ENCODE measurements around the gene PDE7B.

PDE7B gene

GRCh38 chr6:135850882-135851281 lies 619 bp upstream of the PDE7B start:
- Histone ChIP-seq H3F3A (ENCODE audit: insufficient read depth, low read length) (no peaks in the 10 kb centered on the region), H3K4me3 (ENCODE audit: low read depth, low read length, poor library complexity, severe bottlenecking) (no peak overlapping the region), H3K79me2 (ENCODE audit: insufficient read depth, low read length) (no peaks in the 10 kb centered on the region), H3K4me1 (ENCODE audit: insufficient read depth, low read length, severe bottlenecking) (no peaks in the 10 kb centered on the region), H3K27me3 (ENCODE audit: insufficient read depth, low read length) (no peaks in the 10 kb centered on the region), H3K27ac (ENCODE audit: low read depth, low read length, poor library complexity, severe bottlenecking) (no peak overlapping the region), H3K4me2 (ENCODE audit: low read length) (no peak overlapping the region), H3K9me3 (ENCODE audit: low read length) (no peaks in the 10 kb centered on the region), H3K9me2 (ENCODE audit: low read depth, low read length) (no peaks in the 10 kb centered on the region), H4K20me1 (ENCODE audit: insufficient read depth, low read length) (no peaks in the 10 kb centered on the region), H3K36me3 (ENCODE audit: insufficient read depth, low read length) (no peaks in the 10 kb centered on the region), H3K9ac (ENCODE audit: low read length) (no peak overlapping the region), H2AFZ (ENCODE audit: low read length) (no peak overlapping the region)
- TF ChIP-seq CTCF (IDR thresholded peaks at IDR 0.05; ENCODE audit: low read length) (no peak), EZH2 (IDR thresholded peaks at IDR 0.05; ENCODE audit: borderline replicate concordance, low read length) (no peak)

GRCh38 chr6:135852746-135853145 lies 1.2 kb downstream of the PDE7B start:
- Histone ChIP-seq H3K9ac (ENCODE audit: low read length) (no peak overlapping the region), H2AFZ (ENCODE audit: low read length) (no peak overlapping the region), H3K4me2 (ENCODE audit: low read length) (no peak overlapping the region)

GRCh38 chr6:135853227-135853626 lies 1.7 kb downstream of the PDE7B start:
- Histone ChIP-seq H3K4me2 (ENCODE audit: low read length) (no peak overlapping the region), H3K9me2 (ENCODE audit: low read depth, low read length) (no peaks in the 10 kb centered on the region), H3K27ac (ENCODE audit: low read depth, low read length, poor library complexity, severe bottlenecking) (no peak overlapping the region)

More at GRCh38 chr6:135852746-135853145, 1.2 kb downstream of the PDE7B start:
- H3K4me3 ChIP-seq (ENCODE audit: low read depth, low read length, poor library complexity, severe bottlenecking), result no peak overlapping the region
- H3K4me1 ChIP-seq (ENCODE audit: insufficient read depth, low read length, severe bottlenecking), result no peaks in the 10 kb centered on the region
- no peaks in the 10 kb centered on the region for H3K9me3 ChIP-seq (ENCODE audit: low read length)
- no peak overlapping the region for H3K27ac ChIP-seq (ENCODE audit: low read depth, low read length, poor library complexity, severe bottlenecking)
- no peaks in the 10 kb centered on the region for H3K79me2 ChIP-seq (ENCODE audit: insufficient read depth, low read length)
- no peaks in the 10 kb centered on the region for H3F3A ChIP-seq (ENCODE audit: insufficient read depth, low read length)
- H3K36me3 ChIP-seq (ENCODE audit: insufficient read depth, low read length), result no peaks in the 10 kb centered on the region
- TF ChIP-seq CTCF (IDR thresholded peaks at IDR 0.05; ENCODE audit: low read length), result no peak
- TF ChIP-seq EZH2 (IDR thresholded peaks at IDR 0.05; ENCODE audit: borderline replicate concordance, low read length), result no peak
- no peaks in the 10 kb centered on the region for H4K20me1 ChIP-seq (ENCODE audit: insufficient read depth, low read length)
- H3K27me3 ChIP-seq (ENCODE audit: insufficient read depth, low read length), result no peaks in the 10 kb centered on the region
- no peaks in the 10 kb centered on the region for H3K9me2 ChIP-seq (ENCODE audit: low read depth, low read length)

More at GRCh38 chr6:135853227-135853626, 1.7 kb downstream of the PDE7B start:
- Histone ChIP-seq H3K9ac (ENCODE audit: low read length) (no peak overlapping the region), H3F3A (ENCODE audit: insufficient read depth, low read length) (no peaks in the 10 kb centered on the region), H3K4me1 (ENCODE audit: insufficient read depth, low read length, severe bottlenecking) (no peaks in the 10 kb centered on the region), H4K20me1 (ENCODE audit: insufficient read depth, low read length) (no peaks in the 10 kb centered on the region), H3K27me3 (ENCODE audit: insufficient read depth, low read length) (no peaks in the 10 kb centered on the region), H3K9me3 (ENCODE audit: low read length) (no peaks in the 10 kb centered on the region), H3K36me3 (ENCODE audit: insufficient read depth, low read length) (no peaks in the 10 kb centered on the region), H3K79me2 (ENCODE audit: insufficient read depth, low read length) (no peaks in the 10 kb centered on the region), H2AFZ (ENCODE audit: low read length) (no peak overlapping the region), H3K4me3 (ENCODE audit: low read depth, low read length, poor library complexity, severe bottlenecking) (no peak overlapping the region)
- TF ChIP-seq EZH2 (IDR thresholded peaks at IDR 0.05; ENCODE audit: borderline replicate concordance, low read length), result no peak
- no peak for TF ChIP-seq CTCF (IDR thresholded peaks at IDR 0.05; ENCODE audit: low read length)

All from OCI-LY1 (cell line).